ENCODE data around the gene CHEK2.
"Not testable (repeated sequence)": the region's sequence is repeated elsewhere in the genome, so short reads cannot be mapped to it uniquely, and the experiment has no call there.

Gene CHEK2

GRCh38 chr22:28741200-28741784 lies 328 bp downstream of the CHEK2 start:
- DNase-seq: no peak

GRCh38 chr22:28738876-28739275 lies 2.7 kb downstream of the CHEK2 start:
- DNase-seq: not testable (repeated sequence)

- no peak for DNase-seq
Observed at GRCh38 chr22:28737701-28738100, 3.9 kb downstream of the CHEK2 start.

- DNase-seq: no peak
Observed at GRCh38 chr22:28736301-28737155, 5.1 kb downstream of the CHEK2 start.

- DNase-seq: no peak
Observed at GRCh38 chr22:28734393-28734792, 7.2 kb downstream of the CHEK2 start.

- DNase-seq: no peak
Observed at GRCh38 chr22:28730179-28730578, 11.4 kb downstream of the CHEK2 start.

- DNase-seq: no peak
Observed at GRCh38 chr22:28728621-28729313, 12.9 kb downstream of the CHEK2 start.

GRCh38 chr22:28728002-28728401 lies 13.6 kb downstream of the CHEK2 start:
- no peak for DNase-seq

GRCh38 chr22:28718044-28718443 lies 23.6 kb downstream of the CHEK2 start:
- DNase-seq: no peak

- DNase-seq: no peak
Observed at GRCh38 chr22:28716686-28717085, 24.9 kb downstream of the CHEK2 start.

- no peak for DNase-seq
Observed at GRCh38 chr22:28715611-28716010, 26.0 kb downstream of the CHEK2 start.

- DNase-seq: no peak
Observed at GRCh38 chr22:28714043-28714628, 27.5 kb downstream of the CHEK2 start.

- no peak for DNase-seq
Observed at GRCh38 chr22:28711820-28712777, 29.5 kb downstream of the CHEK2 start.

GRCh38 chr22:28711341-28711740 lies 30.3 kb downstream of the CHEK2 start:
- no peak for DNase-seq

- no peak for DNase-seq
Observed at GRCh38 chr22:28710576-28711191, 30.9 kb downstream of the CHEK2 start.

GRCh38 chr22:28710107-28710506 lies 31.5 kb downstream of the CHEK2 start:
- no peak for DNase-seq

GRCh38 chr22:28706845-28707244 lies 34.8 kb downstream of the CHEK2 start:
- DNase-seq: no peak

GRCh38 chr22:28703436-28703835 lies 38.2 kb downstream of the CHEK2 start:
- no peak for DNase-seq

- no peak for DNase-seq
Observed at GRCh38 chr22:28702891-28703290, 38.7 kb downstream of the CHEK2 start.

- not testable (repeated sequence) for DNase-seq
Observed at GRCh38 chr22:28693041-28693760, 48.4 kb downstream of the CHEK2 start.

- DNase-seq: not testable (repeated sequence)
Observed at GRCh38 chr22:28689796-28690195, 51.8 kb downstream of the CHEK2 start.

Measured in stimulated activated CD4-positive, alpha-beta T cell treated with anti-CD3 and anti-CD28 coated beads, Interleukin-4, amount 100 ng/mL, for 4 hours (primary cell).